GM21825 (cell line): ENCODE results near the gene FRY.
A peak's percentile ranks its signal among the peaks of the same experiment; 100 is the strongest.

Experiments
- ATAC-seq: cut with Tn5 transposase; IDR thresholded peaks from one replicate; pipeline ENCODE4 v1.9.1; 2021; ENCODE audit warnings: mild to moderate bottlenecking, moderate library complexity; ENCODE audit not compliant: unreplicated experiment

FRY gene

GRCh38 chr13:32208860-32209259 is 177.3 kb downstream of the FRY start:
- no peak for ATAC-seq

DNA sequence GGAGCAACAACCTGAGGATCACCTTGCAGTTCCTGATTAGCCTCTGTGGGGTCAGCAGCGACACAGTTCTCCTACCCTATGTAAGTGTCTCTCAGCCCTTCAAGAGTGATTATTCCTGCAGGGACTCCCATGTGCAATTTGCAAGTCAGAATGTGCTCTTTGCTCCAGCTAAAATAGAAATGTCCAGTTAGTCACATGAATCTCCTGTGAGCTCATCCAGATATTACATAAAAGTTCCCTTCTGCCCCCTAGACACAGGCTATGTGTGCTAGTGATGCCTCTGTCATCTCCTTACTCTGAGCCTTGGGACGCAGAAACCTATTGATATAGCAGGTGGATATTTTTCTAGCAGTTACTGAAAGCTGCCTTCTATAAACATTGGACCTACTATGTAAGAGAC is 178.1 kb downstream of the FRY start:
- ATAC-seq: no peak

DNA sequence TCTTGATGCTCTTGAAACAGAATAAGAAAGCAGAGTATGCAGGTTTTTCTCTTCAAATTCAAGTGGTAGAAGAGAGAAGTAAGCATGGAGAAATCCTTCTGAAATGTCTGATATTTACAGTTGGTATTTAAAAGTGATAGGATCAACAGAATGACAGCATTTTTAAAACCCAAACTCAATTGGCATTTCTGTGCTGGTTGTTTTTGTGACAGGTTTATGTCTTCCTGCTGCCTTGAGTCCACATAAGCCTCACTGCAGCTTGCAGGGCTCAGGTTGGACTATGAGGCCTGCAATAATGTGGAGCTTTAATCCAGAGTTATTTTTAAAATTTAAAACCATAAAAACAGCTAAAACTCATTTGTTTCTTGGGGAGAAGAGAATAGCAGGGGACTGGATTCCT is 178.5 kb downstream of the FRY start:
- no peak for ATAC-seq

DNA sequence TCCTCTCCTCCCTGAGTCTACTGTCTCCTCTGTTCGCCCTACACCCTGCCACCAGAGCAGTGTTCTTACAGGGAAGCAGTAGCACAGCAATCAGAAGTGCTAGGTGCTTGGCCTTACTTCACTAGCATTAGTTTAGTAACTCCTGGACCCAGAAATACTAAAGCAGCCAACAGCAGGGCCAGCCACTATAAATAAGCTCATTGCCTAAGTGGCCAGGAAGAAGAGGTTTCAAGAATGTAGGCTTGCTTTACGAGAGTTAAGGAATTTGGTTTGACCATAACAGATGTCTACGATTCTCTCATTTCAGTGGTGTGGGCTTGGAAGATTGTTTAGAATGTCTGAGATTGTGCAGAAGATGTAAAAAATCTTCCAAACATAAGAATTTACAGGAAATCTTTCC is 180.2 kb downstream of the FRY start:
- no peak for ATAC-seq

DNA sequence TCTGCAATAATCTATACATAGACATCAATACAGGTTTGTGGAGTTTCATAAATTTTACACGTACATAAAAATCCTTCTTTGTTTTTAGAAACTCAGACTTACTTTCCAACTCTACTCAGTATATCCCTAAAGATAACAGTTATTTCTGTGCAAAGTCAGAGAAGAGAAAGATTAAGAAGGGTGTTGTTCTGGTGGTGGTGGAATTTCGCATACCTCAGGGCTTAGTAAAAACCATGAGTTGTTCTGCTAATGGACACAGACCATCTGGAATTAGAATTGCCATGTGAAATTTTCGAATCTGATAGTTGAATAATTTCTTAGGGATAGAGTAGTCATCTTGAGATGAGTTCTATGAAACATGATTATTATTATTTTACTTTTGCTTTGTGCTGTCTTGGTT is 180.8 kb downstream of the FRY start:
- ATAC-seq: no peak

GRCh38 chr13:32213626-32214025 is 182.1 kb downstream of the FRY start:
- ATAC-seq: no peak

DNA sequence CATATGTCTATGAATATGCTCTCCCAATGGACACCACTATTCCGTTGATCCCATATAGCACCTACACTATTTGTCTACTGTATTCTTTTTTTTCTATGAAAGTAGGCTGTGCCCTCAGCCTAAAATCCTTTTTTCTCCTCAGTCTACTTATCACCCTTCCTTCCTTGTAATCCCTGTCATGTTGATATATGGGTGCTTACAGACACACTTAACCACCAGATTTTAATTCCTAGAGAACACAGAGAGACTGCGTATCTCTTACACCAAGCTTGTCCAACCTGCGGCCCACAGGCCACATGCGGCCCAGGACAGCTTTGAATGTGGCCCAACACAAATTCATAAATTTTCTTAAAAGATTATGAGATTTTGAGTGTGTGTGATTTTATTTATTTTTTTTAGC is 182.5 kb downstream of the FRY start:
- ATAC-seq: no peak

DNA sequence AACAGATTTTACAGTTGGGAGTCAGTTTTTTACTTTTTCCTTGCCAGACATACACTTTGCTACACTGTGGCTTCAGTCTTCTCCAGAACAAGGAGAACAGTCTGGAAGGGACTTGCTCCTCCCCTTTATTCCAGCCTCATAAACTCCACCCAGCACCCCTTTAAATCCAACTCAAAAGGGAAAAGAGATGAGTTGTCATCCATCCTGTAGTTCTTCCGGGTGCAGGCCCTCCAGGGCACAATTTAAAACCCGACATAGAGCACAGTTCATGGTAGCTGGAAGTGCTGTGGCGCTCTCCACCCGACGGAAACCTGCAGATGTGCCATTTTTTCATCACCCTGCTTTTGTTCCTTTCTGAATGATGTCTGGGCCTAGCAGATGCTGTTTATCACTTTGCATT is 184.7 kb downstream of the FRY start:
- no peak for ATAC-seq

DNA sequence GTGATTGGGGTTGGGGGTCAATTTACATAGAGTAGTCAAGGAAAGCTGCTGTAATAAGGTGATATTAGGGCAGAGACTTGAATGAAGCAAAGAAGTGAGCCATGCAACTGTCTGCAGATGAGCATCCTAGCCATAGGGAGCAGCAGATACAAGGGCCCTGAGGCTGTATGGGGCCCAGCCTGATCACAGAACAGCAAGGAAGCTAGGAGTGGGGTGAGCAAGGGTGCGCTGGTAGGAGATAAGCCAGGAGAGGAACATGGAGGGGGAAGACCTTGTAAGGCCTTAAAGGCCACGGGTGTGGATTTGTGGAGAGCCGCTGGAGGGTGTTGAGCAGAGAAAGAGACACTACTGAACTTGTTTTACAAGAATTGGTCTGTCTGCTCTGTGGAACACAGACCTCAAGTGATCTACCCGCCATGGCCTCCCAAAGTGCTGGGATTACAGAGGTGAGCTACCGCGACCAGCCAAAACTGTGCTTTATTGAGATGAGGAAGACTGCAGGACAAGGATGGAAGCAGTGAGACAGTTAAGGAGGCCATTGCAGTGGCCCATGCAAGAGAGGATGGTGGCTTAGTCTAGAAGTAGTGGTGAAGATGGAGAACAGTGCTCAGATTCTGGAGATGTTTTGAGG is 190.6 kb downstream of the FRY start:
- no peak for ATAC-seq

- ATAC-seq: no peak
These were observed 193.3 kb downstream of the FRY start for GRCh38 chr13:32224916-32225315.

GRCh38 chr13:32225481-32225931 is 193.9 kb downstream of the FRY start:
- ATAC-seq: no peak

DNA sequence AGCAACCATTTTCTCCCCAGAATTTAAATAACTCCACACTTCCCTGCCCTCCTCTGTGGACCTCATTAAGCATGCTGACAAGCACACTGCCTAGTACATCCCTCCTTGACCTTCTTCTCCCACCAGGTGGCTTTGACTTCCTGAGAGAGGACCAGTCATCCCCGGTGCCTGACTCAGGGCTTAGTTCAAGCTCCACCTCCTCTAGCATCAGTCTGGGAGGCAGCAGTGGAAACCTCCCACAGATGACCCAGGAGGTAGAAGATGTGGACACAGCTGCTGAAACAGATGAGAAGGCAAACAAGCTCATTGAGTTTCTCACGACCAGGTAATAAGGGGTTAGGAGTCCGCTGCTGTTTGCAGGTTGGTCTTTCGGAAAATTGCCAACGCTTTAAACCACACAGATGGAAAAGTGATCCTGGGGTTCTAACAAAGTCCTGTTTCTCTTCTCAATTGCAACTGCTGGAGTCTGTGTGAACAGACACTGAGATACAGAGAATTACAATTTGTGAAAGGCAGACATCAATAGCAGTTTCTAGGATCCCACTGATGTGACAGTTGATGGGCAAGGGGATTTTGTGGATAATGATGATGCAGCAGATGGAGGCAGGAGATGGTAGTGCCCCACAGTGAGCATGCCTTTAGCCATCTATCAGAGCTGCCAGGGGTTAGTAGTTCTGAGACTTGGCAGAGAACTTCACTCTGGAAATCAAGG is 196.9 kb downstream of the FRY start:
- no peak for ATAC-seq

DNA sequence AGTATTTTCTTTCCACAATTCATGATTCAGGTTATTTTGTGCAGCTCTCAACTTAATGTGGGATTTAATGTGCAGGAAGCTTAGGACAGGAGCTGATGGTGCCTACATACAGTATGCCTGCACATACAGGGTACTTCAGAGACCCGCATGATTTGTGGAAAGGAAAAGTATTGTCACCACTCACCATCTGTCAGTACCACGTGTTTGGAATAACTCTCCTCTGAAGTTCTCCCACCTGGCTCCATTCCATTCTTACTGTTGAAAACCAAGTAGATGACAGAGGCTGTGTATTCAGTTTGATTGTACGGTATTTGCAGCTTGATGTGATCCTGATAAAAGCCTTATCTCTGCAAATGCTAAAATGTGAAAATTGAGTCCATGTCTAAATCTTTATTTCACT is 197.9 kb downstream of the FRY start:
- no peak for ATAC-seq

DNA sequence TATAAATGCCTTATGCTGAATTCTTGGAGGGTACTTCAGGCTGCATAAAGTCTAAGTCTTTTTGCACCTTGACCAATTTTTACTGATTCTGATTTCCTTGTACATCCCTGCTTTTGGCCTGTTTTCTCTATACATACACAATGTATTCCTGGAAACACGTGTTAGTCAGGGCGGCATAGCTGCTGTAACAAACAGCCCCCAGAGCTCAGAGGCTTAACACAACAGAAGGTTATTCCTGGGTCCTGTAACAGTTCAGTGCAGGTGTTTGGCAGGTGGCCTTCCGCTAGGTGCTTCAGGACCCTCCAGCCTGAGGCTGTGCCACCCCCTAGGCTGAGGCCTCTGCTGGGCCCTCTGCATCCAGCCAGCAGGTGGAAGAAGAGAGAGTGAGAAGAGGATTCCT is 200.7 kb downstream of the FRY start:
- ATAC-seq: no peak

- no peak for ATAC-seq
These were observed 201.5 kb downstream of the FRY start for GRCh38 chr13:32233062-32233461.

GRCh38 chr13:32234914-32235313 is 203.3 kb downstream of the FRY start:
- ATAC-seq: no peak

- ATAC-seq: no peak
These were observed 206.1 kb downstream of the FRY start for GRCh38 chr13:32237681-32238080.

- ATAC-seq: no peak
These were observed 212.1 kb downstream of the FRY start for GRCh38 chr13:32243695-32244094.

GRCh38 chr13:32245555-32245954 is 214.0 kb downstream of the FRY start:
- no peak for ATAC-seq

GRCh38 chr13:32246468-32246867 is 214.9 kb downstream of the FRY start:
- peak; percentile 72 for ATAC-seq

GRCh38 chr13:32247887-32248286 is 216.3 kb downstream of the FRY start:
- ATAC-seq: no peak

GRCh38 chr13:32248801-32249200 is 217.2 kb downstream of the FRY start:
- ATAC-seq: no peak
